Medulla oblongata (tissue), 1 donor: ENCODE data around the gene HSDL2.

Experiments used
- DNase-seq: peaks from one replicate; pipeline ENCODE4 v3.0.0-alpha.2; 2015; ENCODE audit errors: extremely low spot score

Gene HSDL2

DNA sequence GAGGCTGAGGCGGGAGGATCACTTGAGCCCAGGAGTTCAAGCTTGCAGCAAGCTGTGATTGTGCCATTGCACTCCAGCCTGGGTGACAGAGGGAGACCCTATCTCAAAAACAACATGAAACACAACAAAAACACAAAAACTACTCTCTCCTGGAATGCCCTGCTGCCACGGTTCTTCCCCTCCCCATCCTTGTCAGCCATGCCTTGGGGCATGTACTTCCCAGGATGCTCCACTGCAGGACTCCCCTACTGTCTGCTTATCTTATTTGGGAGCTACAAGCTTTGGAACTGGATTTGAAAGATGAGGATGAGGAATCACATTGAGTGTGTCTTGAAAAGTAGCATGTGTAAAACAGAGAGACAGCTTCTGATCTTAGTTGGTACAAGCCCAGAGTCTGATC lies 66.6 kb downstream of the HSDL2 start:
- no peak for DNase-seq

DNA sequence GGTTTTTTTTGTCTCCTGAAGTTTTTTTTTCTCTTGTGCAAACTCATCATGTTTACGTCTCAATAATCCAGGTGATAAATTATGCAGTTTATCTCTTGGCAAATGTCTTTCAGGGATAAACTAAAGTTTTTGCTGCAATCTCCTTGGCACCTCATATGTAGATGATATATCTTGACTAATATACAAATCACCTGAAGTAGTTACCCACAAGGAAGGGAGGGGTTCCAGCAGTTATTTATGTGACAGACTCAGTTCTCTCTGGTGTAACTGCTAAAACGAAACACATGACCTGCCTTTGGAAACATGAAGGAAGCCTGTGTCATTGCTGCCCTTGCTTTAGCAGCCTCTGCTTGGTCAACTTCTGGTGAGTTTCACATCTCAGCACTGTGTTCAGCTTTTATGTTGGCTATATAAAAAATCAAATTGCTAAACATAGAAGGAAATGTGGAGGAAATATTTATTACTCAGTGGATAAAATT lies 67.4 kb downstream of the HSDL2 start:
- no peak for DNase-seq

DNA sequence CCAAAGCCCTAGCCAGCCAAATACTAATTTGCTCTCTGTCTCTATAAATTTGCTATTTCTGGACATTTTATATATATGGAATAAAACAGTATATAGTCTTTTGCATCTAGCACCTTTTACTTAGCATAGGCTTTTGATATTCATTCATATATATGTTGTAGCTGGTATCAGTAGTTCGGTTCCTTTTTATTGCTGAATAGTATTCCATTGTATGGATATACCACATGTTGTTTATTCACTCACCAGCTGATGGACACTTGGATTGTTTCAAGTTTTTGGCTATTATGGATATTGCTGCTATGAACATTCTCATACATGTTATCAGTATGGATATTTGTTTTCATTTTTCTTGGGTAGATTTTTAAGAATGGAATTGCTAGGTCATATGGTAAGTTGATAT lies 82.9 kb downstream of the HSDL2 start:
- no peak for DNase-seq

DNA sequence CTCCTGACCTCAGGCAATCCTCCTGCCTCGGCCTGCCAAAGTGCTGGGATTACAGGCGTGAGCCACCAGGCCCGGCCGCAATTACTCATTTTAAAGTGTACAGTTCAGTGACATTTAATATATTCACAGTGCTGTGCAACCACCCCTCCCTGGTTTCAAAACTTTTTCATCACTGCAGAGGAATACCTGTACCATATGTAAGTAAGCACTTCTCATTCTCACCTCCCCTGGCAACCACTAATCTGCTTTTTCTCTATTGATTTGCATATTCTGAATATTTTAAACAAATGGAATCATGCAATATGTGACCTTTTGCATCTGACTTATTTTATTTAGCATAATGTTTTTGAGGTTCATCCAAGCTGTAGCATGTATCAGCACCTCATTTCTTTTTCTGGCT lies 85.4 kb downstream of the HSDL2 start:
- no peak for DNase-seq

DNA sequence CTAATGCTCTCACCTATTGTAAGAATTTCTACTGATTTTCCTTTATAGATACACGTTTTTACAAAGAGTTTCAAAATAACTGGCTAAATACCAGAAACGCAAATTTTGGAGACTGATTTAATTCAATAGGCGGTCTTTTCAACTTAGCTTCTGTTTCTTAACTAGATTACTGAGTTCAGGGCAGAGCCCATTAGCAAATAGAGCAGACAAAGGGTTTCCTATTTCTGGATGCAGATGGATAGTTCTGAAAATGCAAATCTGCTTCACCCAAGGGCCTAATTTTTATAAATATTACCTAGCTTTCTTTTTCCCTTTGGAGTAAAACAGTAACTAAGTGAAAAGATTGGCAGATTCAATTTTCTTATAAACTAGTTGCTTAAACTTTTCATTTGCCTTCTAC lies 93.1 kb downstream of the HSDL2 start:
- DNase-seq, result no peak

DNA sequence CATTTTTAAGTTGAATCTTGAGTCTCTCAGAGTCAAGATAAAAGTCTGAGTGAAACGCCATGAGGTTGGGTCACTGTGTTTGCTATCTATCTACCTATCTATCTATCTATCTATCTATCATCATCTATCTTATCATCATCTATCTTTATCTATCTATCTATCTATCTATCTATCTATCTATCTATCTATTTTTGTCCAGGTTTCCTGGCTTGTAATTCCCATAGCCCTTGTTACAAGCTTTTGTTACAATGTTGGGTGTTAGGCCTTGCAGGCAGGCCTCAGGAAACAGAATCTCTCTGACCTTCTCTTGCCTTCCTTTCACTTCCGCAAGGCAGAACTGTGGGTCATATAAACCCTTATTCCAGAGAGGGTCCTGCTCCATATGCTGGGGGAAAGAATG lies 94.1 kb downstream of the HSDL2 start:
- no peak for DNase-seq

DNA sequence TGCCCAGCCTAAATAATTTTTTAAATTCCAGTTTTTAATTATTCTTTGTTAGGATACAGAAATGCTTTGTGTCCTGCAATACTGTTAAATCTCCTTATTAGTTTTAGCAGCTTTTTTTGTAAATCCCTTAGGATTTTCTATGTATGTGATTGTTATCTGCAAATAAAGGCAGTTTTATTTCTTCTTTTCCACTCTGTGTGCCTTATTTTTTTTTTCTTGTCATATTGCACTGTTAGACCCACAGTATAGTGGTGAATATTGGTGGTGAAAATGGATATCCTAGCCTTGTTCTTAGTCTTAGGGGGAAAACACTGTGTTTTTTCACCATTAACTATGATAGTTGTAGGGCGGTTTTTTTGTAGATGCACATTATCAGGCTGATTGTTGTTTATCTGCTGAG lies 95.4 kb downstream of the HSDL2 start:
- DNase-seq, result no peak

DNA sequence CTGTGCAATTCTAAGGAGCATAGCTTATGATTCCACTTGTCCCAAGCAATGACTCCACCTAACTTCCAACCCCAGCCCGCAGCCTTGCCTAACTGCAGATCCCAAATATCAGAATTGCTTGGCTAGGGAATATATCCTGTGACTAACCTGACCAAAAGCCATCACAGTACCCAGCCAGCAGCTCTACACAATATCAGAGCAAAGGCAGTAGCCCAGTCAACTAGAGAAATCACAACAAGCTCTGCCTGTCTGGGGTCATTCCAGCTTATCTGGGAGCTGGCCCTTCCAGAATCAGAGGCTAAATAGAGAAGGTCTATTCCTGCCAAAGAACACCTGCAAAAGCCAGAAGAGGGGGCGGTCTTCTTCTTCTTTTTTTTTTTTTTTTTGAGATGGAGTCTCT lies 97.4 kb downstream of the HSDL2 start:
- no peak for DNase-seq

DNA sequence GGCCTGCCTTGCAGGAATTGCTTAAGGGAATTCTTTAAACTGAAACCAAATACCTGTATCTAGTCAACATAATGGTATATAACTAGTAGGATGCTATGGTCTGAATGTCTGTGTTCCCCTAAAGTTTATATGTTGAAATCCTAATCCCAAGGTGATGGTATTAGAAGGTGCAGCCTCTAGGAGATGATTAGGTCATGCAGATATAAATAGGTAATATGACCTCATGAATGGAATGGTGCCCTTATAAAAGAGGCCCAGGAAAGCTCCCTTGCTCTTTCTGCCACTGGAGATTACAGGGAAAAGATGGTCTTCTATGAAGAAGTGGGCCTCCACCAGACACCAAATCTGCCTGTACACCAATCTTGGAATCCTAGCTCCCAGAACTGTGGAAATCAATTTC lies 99.3 kb downstream of the HSDL2 start:
- DNase-seq, result no peak

DNA sequence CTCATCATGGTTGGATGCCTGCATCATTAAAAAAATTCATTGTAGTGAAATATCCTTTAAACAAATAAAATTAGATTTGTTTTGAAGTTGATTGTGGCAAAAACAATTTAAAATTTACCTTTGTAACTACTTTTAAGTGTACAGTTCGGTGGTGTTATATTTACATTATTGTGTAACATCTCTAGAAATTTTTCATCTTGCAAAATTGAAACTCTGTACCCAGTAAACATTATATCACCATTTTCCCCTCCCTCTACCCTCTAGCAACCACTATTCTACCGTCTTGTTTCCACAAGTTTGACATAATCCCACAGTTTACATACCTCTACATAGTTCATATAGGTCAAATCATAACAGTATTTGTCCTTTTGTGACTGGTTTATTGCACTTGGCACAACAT lies 104.7 kb downstream of the HSDL2 start:
- DNase-seq, result no peak

DNA sequence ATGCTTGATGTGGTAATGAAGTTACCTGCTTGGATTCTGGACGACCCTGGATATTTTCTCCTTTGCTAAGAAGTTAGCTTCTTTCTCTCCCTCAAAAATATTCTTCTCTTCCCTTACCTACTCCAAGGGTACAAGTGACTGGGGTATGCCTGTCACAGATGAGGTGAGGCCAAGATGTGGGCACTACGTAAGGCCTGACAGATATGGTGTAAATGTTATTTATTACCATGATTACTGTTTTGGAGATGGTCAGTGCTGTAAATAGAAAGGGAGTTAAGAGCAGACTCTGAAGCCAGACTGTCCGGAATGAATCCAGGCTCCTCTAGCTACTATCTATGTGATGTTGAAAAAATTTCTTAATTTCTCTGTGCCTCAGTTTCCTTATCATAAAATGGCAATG lies 105.7 kb downstream of the HSDL2 start:
- DNase-seq, result no peak

DNA sequence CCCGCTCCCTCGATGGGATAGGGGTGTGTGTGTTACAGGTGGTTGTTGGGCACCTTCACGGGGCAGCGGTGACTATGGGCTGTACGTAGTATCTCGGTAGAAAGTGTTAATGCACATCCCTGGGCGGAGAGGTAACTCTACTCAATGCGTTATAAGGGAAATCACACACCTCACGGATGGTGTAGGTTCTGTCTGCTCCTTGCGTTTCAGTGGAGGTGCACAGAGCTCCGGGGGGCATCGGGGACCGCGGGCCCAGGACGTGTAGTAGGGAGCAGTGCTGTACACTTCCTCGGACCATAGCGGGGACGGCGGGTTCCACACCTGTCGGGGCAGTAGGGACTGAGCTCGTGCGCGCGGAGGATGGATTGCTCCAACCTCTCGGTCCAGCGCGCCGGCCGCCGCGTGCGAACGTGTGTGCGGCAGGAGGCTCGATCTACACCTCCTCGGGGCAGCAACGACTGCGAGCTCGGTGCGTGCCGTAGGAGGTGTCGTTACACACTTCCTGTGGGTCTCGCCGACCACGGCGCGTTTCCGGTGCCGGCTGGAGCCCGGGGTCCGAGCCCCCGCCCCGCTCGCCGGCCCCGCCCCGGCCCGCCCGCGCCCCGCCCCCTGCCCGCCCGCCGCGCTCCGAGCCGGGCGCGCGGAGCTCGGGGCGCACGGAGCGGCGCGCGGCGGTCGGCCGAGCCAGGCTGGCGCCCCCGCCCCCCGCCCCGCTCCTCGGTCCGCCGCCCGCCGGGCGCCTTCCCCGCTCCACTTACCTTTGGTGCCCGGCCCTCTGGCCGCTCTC lies 106.5 kb downstream of the HSDL2 start, which contains the start of gene KIAA1958:
Gene KIAA1958 (plus strand): TSS at position 607 of the 787 bp plus-strand sequence. CDS start 87,254 bp downstream, outside the sequence.
- peak; percentile 57 for DNase-seq

DNA sequence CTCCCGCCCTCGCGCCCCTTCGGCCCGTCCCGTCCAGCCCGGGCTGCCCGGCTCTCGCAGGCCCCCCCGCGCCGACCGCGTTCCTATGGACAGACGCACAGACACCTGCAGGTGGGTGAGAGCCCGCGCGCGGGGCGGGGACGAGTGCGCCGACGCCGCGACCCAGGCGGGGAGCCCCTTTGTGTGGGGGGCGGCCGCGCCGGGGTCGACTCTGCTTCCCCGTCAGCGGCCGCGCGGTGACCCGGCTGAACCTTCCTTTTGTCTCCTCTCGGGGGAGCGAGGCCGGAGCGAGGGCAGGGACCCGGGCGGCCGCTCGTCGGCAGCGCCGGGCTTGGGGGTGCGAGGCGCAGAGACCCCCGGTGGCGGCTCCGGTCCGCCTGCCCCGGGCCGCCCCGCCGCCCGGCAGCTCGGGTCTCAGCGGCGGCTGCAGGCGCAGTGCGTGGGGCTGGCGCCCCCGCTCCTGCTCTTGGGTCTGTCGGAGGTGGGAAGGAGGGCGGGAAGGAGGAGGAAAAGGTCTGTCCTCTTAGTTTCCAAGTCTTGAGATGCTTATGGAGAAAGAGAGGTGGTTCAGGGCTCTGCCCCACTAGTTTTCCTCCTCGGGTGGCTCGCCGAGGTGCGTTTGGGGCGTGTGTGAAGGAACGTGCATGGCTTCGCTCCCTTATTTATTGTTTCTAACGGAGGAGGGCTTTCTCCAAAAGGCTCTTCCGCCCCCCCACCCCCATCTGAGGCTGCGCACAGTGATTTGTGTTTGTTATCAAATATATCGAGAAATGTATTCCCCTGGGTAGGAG lies 107.3 kb downstream of the HSDL2 start:
- DNase-seq, result peak; percentile 43

DNA sequence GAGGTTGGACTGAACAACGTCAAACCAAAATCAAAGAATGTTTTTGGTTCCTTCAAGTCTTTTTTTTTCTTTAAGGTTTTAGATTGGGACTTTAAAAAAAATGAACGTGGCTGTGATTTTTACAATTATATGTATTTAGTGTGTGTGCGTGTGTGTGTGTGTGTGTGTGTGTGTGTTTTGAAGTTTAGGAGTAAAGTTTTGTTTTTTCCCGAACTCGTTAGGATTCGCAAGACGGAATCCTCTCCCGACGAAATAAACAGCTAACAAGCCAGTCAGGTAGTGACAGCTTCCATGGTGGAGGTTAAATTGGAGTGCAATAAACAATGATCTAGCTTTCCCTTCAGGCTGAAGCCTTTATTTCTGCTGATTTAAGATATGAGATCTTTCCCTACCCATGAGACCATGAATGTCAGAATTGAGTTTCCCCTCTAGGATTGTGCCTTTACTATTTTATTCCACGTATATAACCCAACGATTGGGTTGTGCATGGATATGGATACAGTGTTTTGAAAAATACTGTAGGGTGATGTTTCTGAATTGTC lies 108.0 kb downstream of the HSDL2 start:
- DNase-seq, result peak; percentile 61

DNA sequence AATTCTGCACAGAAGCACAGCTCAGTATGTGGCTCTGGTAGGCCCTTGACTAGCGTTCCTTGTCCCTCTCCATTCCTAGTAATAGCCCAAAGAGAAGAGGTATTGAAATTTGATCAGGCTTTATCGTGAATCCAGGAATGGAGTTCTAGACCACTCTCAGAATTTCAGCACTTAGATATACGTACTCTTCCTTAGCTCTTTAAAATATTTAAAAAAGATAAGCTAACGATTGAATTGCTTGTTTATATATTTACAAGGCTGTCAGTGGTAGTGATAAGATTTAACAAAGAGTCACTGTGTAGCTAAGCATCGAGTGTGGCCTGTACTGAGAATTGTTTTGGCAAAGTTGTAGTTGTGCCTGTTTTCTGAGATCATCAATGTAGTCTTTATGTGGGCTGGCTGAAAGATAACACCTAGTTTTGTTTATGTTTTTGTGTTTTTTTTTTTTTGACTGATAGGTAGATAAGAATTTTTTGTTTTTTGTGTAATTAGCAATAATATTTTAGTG lies 109.2 kb downstream of the HSDL2 start:
- DNase-seq, result peak; percentile 60

DNA sequence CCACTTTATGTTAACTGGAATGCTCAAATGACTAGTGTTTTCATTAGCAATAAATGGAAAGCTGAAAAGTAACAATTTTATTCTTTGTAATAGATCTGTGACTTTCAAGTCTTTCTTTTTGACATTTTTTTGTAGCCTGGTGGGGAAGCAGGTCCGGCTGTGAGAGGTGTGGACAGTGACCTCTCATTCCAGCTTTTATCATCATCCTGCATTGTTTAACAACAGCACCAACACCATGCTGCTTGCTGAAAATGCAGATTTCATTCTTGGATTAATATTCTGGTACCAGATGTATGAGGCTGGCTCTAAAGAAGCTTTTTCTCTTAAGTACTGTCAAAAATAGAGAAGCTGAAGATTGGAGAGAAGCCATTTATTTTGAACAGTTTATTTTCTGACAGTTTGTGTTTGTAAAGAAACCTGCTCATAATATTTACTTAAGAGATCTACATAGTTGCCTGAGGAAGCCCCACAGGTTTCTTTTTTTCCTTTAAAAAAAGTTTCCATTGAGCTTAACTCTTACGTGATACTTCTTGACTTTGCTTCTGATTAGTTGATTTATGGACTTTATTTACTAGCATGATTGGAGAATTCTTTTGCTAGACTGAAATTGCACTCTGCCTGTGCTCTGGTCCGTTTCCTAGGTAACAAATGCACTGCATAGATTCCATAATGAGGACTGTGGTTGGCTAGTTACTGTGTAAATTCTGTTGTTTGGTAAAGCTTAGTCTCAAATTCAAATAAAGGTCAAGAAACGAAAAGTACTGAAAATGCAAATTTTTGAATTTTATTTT lies 110.2 kb downstream of the HSDL2 start:
- peak; percentile 40 for DNase-seq

DNA sequence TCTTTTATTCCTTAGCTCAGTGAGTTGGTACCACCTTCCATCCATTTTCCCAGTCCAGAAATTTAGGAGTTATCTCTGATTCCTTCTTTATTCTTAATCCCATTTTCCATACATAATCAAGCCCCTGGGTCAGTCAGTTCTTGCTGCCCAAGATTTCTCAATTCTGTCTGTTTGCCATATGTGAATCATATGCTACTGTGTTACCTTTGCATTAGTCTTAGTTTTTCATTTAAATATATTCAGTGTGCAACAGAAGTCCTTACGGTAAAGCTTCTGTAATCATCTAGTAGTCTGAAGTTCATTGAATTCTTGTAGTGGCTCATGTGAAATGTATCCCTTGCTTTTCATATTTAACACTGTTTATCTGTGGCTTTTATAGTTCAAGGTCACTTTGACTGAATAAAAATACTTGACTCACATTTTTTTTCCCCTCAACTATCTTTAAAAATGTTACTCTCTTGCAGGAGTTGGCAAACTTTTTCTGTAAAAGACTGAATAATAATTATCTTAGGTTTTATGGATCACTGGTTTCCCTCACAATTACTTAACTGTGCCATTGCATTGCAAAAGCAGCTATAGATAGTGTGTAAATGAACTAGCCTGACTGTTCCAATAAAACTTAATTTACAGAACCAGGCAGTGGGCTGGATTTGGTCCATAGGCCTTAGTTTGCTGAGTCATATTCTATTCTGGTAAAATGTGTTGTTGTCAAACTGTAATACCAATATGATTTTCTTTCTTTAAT lies 113.7 kb downstream of the HSDL2 start:
- no peak for DNase-seq

DNA sequence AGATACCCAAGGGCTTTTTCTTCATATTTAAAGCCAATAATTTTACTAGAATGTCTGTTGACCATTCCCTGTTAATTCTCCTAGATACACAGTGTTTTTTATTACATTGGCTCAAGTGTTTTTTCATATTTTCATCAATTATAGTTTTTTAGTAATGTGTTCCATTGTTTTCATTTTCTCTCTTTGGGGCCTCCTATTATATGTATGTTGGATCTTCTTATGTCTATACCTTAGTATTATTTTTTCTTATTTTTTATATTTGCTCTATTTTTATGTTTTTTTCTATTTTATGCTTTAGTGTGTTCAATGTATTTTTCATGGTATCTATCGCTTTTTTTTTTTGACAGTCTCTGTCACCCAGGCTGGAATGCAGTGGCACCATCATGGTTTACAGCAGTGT lies 114.2 kb downstream of the HSDL2 start:
- DNase-seq, result no peak

DNA sequence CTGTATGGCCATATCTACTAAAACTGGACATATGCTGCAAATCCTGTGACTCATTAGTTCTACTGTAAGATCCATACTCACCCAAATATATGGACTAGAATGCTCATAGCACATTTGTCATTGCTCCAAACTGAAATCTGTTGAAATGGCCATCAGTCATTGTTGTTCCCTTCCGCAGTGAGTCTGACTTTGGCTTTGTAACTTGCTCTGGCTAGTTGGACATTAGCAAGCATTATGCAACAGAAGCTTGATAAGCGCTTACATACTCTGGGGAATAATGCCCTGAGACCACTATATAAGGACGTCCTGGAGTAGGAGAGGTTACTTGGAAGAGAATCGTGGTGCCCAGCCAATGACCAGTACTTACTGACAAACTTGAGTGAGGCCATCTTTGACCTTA lies 115.7 kb downstream of the HSDL2 start:
- DNase-seq, result no peak

DNA sequence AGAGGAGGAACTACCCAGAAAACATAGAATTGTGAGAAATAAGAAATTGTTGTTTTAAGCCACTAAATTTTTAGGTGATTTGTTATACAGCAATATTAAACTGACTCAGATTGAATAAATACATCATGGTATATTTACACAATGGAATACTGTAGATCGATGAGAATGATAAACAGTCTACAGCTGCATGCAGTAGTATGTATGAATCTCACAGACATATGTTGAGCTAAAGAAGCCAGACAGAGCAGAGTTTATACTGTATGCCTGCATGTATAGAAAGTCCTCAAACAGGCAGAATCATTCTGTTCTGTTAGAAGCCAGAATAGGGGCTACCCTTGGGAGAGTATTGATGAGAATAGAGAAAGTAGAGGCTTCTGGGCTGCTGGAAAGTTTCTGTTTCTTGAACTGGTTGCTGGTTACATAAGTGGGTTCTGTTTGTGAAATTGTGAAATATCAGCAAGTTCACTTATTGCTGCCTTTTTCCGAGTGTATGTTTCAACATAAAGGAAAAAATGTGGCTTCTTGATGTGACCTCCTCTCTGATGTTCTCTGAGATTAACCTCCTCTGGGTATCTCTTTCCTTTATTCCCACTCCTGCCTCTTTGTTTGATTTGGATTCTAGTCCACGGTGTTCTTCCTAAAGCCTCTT lies 116.3 kb downstream of the HSDL2 start:
- DNase-seq, result no peak
